ENCODE data around the gene CELF4. TPM values are rescaled to one million over a fixed set of nuclear protein-coding genes. Genes with fewer than 3 reads are reported as not detected.

CELF4 gene
- total and polyA plus RNA-seq, 10 of the 15 experiments (the other 5 are each of a cell fraction or from before 2014, with no cell fraction given) = 0.03 to 0.32 TPM; not detected in 8

DNA sequence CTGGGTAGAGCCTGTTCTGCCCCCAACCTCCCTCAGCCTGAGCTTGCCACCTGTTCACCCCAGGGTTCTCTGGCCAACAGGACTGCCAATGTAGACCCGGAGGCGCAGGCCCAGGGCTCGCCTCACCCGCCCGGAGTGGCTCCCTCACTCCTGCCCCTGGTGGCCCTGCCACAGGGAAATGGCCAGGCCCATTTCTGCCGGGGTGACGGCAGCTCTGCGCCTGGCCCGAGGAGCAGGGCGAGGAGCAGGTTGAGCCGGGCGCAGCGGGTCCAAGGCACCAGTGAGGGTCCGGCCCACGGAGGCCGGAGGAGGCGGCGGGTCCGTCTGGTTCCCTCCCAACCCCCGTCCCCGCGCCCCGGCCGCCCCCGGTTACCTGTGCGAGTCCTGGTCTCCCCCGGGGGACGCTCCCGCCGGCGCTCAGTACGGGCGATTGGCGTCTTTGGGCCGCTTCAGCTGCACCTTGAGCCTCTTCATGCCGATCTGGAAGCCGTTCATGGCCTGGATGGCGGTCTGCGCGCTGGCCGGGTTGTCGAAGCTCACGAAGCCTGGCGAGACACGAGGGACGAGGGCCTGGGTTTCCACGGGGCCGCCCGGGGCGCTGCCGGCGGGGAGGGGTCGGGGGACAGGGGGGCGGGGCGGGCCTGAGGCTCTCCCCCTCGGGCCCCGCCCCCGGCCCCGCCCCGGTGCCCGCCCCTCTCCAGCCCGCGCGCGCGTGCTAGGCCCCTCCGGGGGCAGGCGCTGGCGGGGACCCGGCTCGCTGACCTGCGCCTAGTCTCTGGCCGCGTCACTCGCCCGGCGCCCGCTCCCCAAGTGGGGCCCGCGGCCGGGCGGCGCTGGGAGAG lies 312.0 kb downstream of the CELF4 start:
- WGBS (ENCODE audit: insufficient coverage, insufficient replicate concordance, low lambda C conversion rate, missing lambda C conversion rate) = 46% methylated on average over 26 of the region's 83 CpGs
- intact Hi-C loops (cut with micrococcal nuclease; ENCODE audit: unreplicated experiment) = no loop called here
- CTCF ChIA-PET = no interaction called here

GRCh38 chr18:37252854-37253393 lies 312.7 kb downstream of the CELF4 start:
- DNase-seq (ENCODE audit: low read depth, low spot score) (no peak), ATAC-seq (peak; percentile 49), FAIRE-seq (no peak)
- Histone ChIP-seq H4K20me1 (ENCODE audit: control insufficient read depth, insufficient read depth) (no peaks in the 10 kb centered on the region), H3K9me3 (replicated peaks; ENCODE audit: control insufficient read depth, insufficient read depth, low read length) (no peaks in the 10 kb centered on the region), H3K9ac (ENCODE audit: control insufficient read depth, insufficient read depth, low read length) (no peak overlapping the region), H3K27me3 (replicated peaks in 1 of 2; ENCODE audit: control insufficient read depth in 2 of 2, insufficient read depth in 2 of 2, low read length in 1 of 2) (peaks cover 5 to 10% of the 10 kb centered on the region in 2 experiments), H3K4me2 (ENCODE audit: control insufficient read depth, insufficient read depth) (no peak overlapping the region), H3K27ac (ENCODE audit: control insufficient read depth, insufficient read depth) (no peak overlapping the region), H3K79me2 (ENCODE audit: control insufficient read depth, insufficient read depth, low read length) (no peaks in the 10 kb centered on the region), H3K36me3 (ENCODE audit: control insufficient read depth in 2 of 2, insufficient read depth in 2 of 2, low read length in 1 of 2) (no peaks in the 10 kb centered on the region), H3K4me3 (no peak overlapping the region), H2AFZ (ENCODE audit: control insufficient read depth, low read depth, low read length) (no peak overlapping the region), H3K4me1 (ENCODE audit: control insufficient read depth, insufficient read depth, low read length) (no peaks in the 10 kb centered on the region)
- in situ Hi-C loops (cut with MboI) = no loop called here
- SMC1A ChIA-PET (ENCODE audit: uncharacterized antibody, unreplicated experiment) = no interaction called here
- RAD21 ChIA-PET (ENCODE audit: unreplicated experiment) = no interaction called here
- WGBS (ENCODE audit: insufficient coverage, insufficient replicate concordance, low lambda C conversion rate, missing lambda C conversion rate) = 35% methylated on average over 12 of the region's 12 CpGs
- CTCF ChIA-PET = no interaction called here
- intact Hi-C loops (cut with micrococcal nuclease; ENCODE audit: unreplicated experiment) = no loop called here
- BruUV-seq (replicated peaks) = no TSS peak
- POLR2A ChIA-PET = no interaction called here
- TF ChIP-seq WRNIP1 (IDR thresholded peaks at IDR 0.05; ENCODE audit: borderline replicate concordance, low read depth, low read length) (no peak), ZBED1 (IDR thresholded peaks at IDR 0.05; ENCODE audit: borderline replicate concordance) (no peak), CREB1 (IDR thresholded peaks at IDR 0.05; ENCODE audit: low read depth) (no peak), IKZF2 (IDR thresholded peaks at IDR 0.05) (no peak)

More for the DNA sequence above, 312.0 kb downstream of the CELF4 start:
- H3K36me3 ChIP-seq (ENCODE audit: control insufficient read depth in 2 of 2, insufficient read depth in 2 of 2, low read length in 1 of 2) = no peaks in the 10 kb centered on the region
- SMC1A ChIA-PET (ENCODE audit: uncharacterized antibody, unreplicated experiment) = no interaction called here
- FAIRE-seq (no peak), DNase-seq (ENCODE audit: low read depth, low spot score) (no peak), ATAC-seq (no peak; the same call in 2 of the 3 replicates)
- BruUV-seq (replicated peaks) = no TSS peak
- in situ Hi-C loops (cut with MboI) = no loop called here
- H3K9ac ChIP-seq (ENCODE audit: control insufficient read depth, insufficient read depth, low read length) = no peak overlapping the region
- no peak for TF ChIP-seq BACH1 (IDR thresholded peaks at IDR 0.05; ENCODE audit: borderline replicate concordance)
- H3K79me2 ChIP-seq (ENCODE audit: control insufficient read depth, insufficient read depth, low read length) = no peaks in the 10 kb centered on the region
- no peak overlapping the region for H2AFZ ChIP-seq (ENCODE audit: control insufficient read depth, low read depth, low read length)
- POLR2A ChIA-PET = no interaction called here
- H3K9me3 ChIP-seq (replicated peaks; ENCODE audit: control insufficient read depth, insufficient read depth, low read length) = no peaks in the 10 kb centered on the region
- no peaks in the 10 kb centered on the region for H4K20me1 ChIP-seq (ENCODE audit: control insufficient read depth, insufficient read depth)
- RAD21 ChIA-PET (ENCODE audit: unreplicated experiment) = no interaction called here
- no peak overlapping the region for H3K4me3 ChIP-seq
- no peak overlapping the region for H3K4me2 ChIP-seq (ENCODE audit: control insufficient read depth, insufficient read depth)
- no peak overlapping the region for H3K27ac ChIP-seq (ENCODE audit: control insufficient read depth, insufficient read depth)
- no peaks in the 10 kb centered on the region for H3K4me1 ChIP-seq (ENCODE audit: control insufficient read depth, insufficient read depth, low read length)
- peaks cover 5 to 10% of the 10 kb centered on the region in 2 experiments for H3K27me3 ChIP-seq (replicated peaks in 1 of 2; ENCODE audit: control insufficient read depth in 2 of 2, insufficient read depth in 2 of 2, low read length in 1 of 2)

Measured in GM12878 (cell line).